Measurements from ENCODE around the gene SULT1A1.
"Not testable (repeated sequence)": the region's sequence is repeated elsewhere in the genome, so short reads cannot be mapped to it uniquely, and the experiment has no call there.

- TF ChIP-seq EZH2phosphoT487 (IDR thresholded peaks at IDR 0.05; ENCODE audit: insufficient read depth, low read depth); EZH2 (IDR thresholded peaks at IDR 0.05; ENCODE audit: insufficient read depth, poor library complexity, severe bottlenecking): not testable (repeated sequence)
Measured at GRCh38 chr16:28612359-28613280, 2.8 kb upstream of the SULT1A1 start.
